HL-60 (cell line): ENCODE measurements around the gene GPR84.

ENCODE experiments used
- DNase-seq, 2 experiments: peaks; one replicate each; pipeline ENCODE4 v3.0.0-alpha.2; 2010 to 2020; ENCODE audit warnings: low read depth in 1 of 2, low spot score in 1 of 2
- H3K27ac ChIP-seq: fragments of 250-450 bp; sonication (Bioruptor Pico); replicated peaks from 2 replicates; pipeline ENCODE4 v1.5.1; 2020; ENCODE audit warnings: mild to moderate bottlenecking, moderate library complexity
- H3K27me3 ChIP-seq: fragments of 250-450 bp; sonication (Bioruptor Pico); 2 replicates; pipeline ENCODE4 v1.5.1; 2021; ENCODE audit warnings: mild to moderate bottlenecking, moderate library complexity; ENCODE audit not compliant: insufficient read depth, poor library complexity, severe bottlenecking
- H3K4me3 ChIP-seq: replicated peaks from 2 replicates; pipeline ENCODE4 v1.5.1; 2011; ENCODE audit warnings: mild to moderate bottlenecking, control low read depth, low read length; ENCODE audit not compliant: insufficient read depth
- CTCF ChIP-seq: IDR thresholded peaks from one replicate; pipeline ENCODE4 v1.5.1; 2011; ENCODE audit warnings: low read length, control low read depth, inconsistent platforms; ENCODE audit not compliant: insufficient read depth
- GABPA ChIP-seq: IDR thresholded peaks from 2 replicates; pipeline ENCODE4 v1.6.1; 2012; ENCODE audit warnings: low read depth
- POLR2AphosphoS5 ChIP-seq: IDR thresholded peaks from 2 replicates; pipeline ENCODE4 v1.6.1; 2012; ENCODE audit warnings: low read depth
- REST ChIP-seq: IDR thresholded peaks from 2 replicates; pipeline ENCODE4 v1.6.1; 2012; ENCODE audit warnings: low read depth; ENCODE audit not compliant: insufficient replicate concordance
- SPI1 ChIP-seq: IDR thresholded peaks from 2 replicates; pipeline ENCODE4 v1.6.1; 2012; ENCODE audit warnings: low read depth, mild to moderate bottlenecking, borderline replicate concordance

The GPR84 gene

DNA sequence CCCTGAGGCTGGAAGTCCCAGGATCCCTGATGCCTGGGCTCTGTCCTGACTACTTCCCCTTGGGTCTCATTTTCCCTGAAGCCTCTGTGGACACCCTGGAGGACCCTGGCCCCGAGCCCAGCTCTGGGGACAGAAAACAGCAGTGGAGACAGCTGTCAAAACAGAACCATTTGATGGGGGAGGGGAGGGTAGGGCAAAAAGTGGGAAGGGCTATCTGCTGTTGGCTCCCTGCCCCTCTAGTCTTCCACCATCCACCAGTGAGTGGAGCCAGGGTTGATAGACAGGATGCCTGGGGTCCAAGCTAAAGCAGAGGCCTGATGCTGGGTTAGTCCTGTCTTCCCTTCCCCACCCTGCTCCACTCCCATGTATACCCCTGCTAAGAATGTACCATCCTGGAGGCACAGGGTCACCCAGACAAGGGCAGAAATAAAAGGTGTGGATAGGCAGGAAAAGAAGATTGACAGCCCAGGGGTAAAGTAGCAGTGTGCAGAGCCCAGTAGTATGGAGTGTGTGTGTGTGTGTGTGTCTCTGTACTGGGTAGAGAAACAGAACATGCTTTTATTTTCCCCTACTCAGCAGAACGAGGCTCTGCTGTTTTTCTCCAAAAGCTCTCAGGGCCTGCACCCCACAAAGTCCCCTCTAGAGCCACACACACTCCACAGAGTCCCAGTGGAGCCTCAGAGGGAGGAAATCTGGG lies 10.4 kb upstream of the GPR84 start:
- TF ChIP-seq SPI1 (no peak), REST (no peak), CTCF (no peak), GABPA (no peak), POLR2AphosphoS5 (no peak)
- H3K4me3 ChIP-seq = no peak overlapping the region
- no peaks in the 10 kb centered on the region for H3K27me3 ChIP-seq
- no peak for DNase-seq
- H3K27ac ChIP-seq = no peak overlapping the region

- TF ChIP-seq POLR2AphosphoS5 (no peak), GABPA (no peak), REST (no peak), SPI1 (no peak), CTCF (no peak)
Observed at GRCh38 chr12:54373649-54374561, 9.6 kb upstream of the GPR84 start.

DNA sequence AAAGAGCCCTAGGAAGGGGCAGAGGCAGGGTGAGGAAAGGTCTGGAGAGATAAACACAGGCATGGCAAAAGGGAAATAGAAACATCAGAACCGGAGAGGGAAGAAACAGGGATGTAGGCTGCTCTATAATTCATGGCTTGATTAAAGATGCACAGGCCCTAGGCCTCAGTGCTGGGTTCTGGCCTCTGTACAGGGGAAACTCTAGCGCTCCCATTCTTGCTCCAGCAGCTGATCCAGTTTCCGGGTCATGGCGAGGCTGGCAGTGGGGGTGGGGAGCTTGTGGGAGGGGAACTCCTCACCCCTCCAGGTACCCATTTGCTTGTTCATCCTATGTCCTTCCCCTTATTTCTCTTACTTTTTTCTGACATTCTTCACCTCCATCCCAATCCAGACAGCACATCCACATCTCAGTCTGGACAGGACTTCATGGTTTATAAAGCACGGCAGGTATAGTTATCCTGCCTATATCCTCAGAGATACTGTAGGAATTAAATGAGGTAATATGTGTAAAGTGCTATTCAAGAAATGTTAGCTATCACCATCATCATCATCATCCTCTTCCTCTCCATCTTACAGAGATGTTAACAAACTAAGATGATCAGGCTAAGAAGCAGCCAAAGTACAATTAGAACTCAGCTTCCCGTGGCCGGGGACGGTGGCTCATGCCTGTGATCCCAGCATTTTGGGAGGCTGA lies 8.0 kb upstream of the GPR84 start:
- no peak overlapping the region for H3K4me3 ChIP-seq
- no peak for DNase-seq

More at GRCh38 chr12:54373649-54374561, 9.6 kb upstream of the GPR84 start:
- no peak for DNase-seq
- Histone ChIP-seq H3K27ac (no peak overlapping the region), H3K27me3 (no peaks in the 10 kb centered on the region), H3K4me3 (no peak overlapping the region)

More for the DNA sequence above, 8.0 kb upstream of the GPR84 start:
- Histone ChIP-seq H3K27me3 (no peaks in the 10 kb centered on the region), H3K27ac (no peak overlapping the region)
- no peak for TF ChIP-seq CTCF
- TF ChIP-seq REST = no peak
- no peak for TF ChIP-seq GABPA
- TF ChIP-seq SPI1 = no peak
- TF ChIP-seq POLR2AphosphoS5 = no peak
